Transverse colon (tissue), 4 donors: ENCODE data around the gene MINDY3.

ENCODE experiments used
- CTCF ChIP-seq, 5 experiments: fragments of 200-600 bp in 3 of 5; fragments of 450-650 bp in 2 of 5; sonication (generic) in 3 of 5; IDR thresholded peaks; 1 replicate in 2 of 5; 2 replicates in 3 of 5; pipeline ENCODE4 v1.5.1; 2016 to 2017; ENCODE audit warnings: antibody characterized with exemption in 5 of 5, inconsistent platforms in 3 of 5, mild to moderate bottlenecking in 2 of 5, moderate library complexity in 1 of 5
- EP300 ChIP-seq: sonication (generic); formaldehyde crosslinking; IDR thresholded peaks from one replicate; pipeline ENCODE4 v1.6.1; 2017; ENCODE audit warnings: antibody characterized with exemption, low read depth
- POLR2A ChIP-seq: fragments of 450-650 bp; IDR thresholded peaks from one replicate; pipeline ENCODE4 v1.6.1; 2016; ENCODE audit warnings: antibody characterized with exemption, mild to moderate bottlenecking, moderate library complexity
- POLR2AphosphoS5 ChIP-seq, 3 donors: sonication (generic); formaldehyde crosslinking; IDR thresholded peaks; one replicate each; pipeline ENCODE4 v1.6.1; 2016; ENCODE audit warnings: antibody characterized with exemption in 3 of 3

DNA sequence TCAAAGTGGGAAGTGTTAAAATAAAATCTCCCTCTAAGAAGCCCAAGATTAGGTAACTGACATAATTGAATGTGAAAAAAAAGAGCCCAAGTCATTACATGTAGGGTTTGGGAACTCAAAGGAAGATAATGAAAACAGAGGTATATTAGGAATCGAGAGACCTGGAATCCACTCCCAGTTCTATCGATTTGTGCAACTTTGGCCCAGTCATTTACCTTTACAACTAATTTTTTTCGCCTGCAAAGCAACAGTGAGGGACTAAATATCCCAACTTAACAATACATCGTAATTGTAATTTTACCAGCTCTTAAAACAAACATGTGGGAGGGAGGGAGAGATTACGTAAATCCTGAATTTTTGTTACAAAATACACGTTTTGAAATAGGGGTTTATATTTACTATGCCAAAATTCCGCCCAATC is 1.4 kb downstream of the MINDY3 start:
- no peak for TF ChIP-seq CTCF (IDR thresholded peaks at IDR 0.05)
- TF ChIP-seq POLR2A = no peak
- TF ChIP-seq EP300 = no peak
- TF ChIP-seq POLR2AphosphoS5 (IDR thresholded peaks at IDR 0.05) = no peak
